ENCODE measurements around the gene MLLT3.

GRCh38 chr9:20562051-20562450, 60.2 kb downstream of the MLLT3 start:
- no peak for TF ChIP-seq POLR2A (IDR thresholded peaks at IDR 0.05)
- TF ChIP-seq CTCF (IDR thresholded peaks at IDR 0.05) = no peak

All from thyroid gland (tissue), 4 donors.